Suprapubic skin (tissue), 4 donors: ENCODE measurements around the gene PRKN. TPM values are rescaled to one million over a fixed set of nuclear protein-coding genes. Genes with fewer than 3 reads are reported as not detected.

Experiments
- DNase-seq, 2 donors: peaks; one replicate each; pipeline ENCODE4 v3.0.0-alpha.2; 2019; ENCODE audit warnings: low spot score in 2 of 2
- H3K27ac ChIP-seq: fragments of 200-600 bp; sonication (generic); one replicate; pipeline ENCODE4 v1.5.1; 2019
- H3K27me3 ChIP-seq: fragments of 200-600 bp; sonication (generic); one replicate; pipeline ENCODE4 v1.5.1; 2019
- H3K36me3 ChIP-seq: fragments of 200-600 bp; sonication (generic); one replicate; pipeline ENCODE4 v1.5.1; 2019
- H3K4me1 ChIP-seq: fragments of 200-600 bp; sonication (generic); one replicate; pipeline ENCODE4 v1.5.1; 2019
- H3K4me3 ChIP-seq: fragments of 200-600 bp; sonication (generic); one replicate; pipeline ENCODE4 v1.5.1; 2019; ENCODE audit warnings: mild to moderate bottlenecking
- H3K9me3 ChIP-seq: fragments of 200-600 bp; sonication (generic); one replicate; pipeline ENCODE4 v1.5.1; 2019
- EP300 ChIP-seq: sonication (generic); formaldehyde crosslinking; IDR thresholded peaks from one replicate; pipeline ENCODE4 v1.6.1; 2017; ENCODE audit warnings: antibody characterized with exemption
- POLR2A ChIP-seq, 2 donors: fragments of 450-650 bp; IDR thresholded peaks; one replicate each; pipeline ENCODE4 v1.6.1; 2017; ENCODE audit warnings: antibody characterized with exemption in 2 of 2, mild to moderate bottlenecking in 2 of 2, moderate library complexity in 2 of 2
- POLR2AphosphoS5 ChIP-seq, 3 donors: sonication (generic); formaldehyde crosslinking; IDR thresholded peaks; one replicate each; pipeline ENCODE4 v1.6.1; 2017; ENCODE audit warnings: antibody characterized with exemption in 3 of 3
- WGBS: methylation state at CpG from one replicate; pipeline ENCODE4 v1.1.5; 2018; 5-methylcytosine and 5-hydroxymethylcytosine counted together
- total RNA-seq, 4 donors: library from RNA; depleted of rRNA; stranded (reverse); fragments of >200 nt; gene quantifications; one replicate each; pipeline ENCODE4 v1.1.0, GENCODE V29; 2016
- TF ChIP-seq, protein P1 (sequence below), 2 donors: fragments of 200-600 bp in 1 of 2; fragments of 450-650 bp in 1 of 2; sonication (generic) in 1 of 2; IDR thresholded peaks; one replicate each; pipeline ENCODE4 v1.5.1; 2016 to 2019; ENCODE audit warnings: antibody characterized with exemption in 2 of 2, mild to moderate bottlenecking in 1 of 2, moderate library complexity in 1 of 2

PRKN gene
- total RNA-seq, 4 donors from 2014 or later, result 7.2 to 22.8 (median 14.4) TPM

DNA sequence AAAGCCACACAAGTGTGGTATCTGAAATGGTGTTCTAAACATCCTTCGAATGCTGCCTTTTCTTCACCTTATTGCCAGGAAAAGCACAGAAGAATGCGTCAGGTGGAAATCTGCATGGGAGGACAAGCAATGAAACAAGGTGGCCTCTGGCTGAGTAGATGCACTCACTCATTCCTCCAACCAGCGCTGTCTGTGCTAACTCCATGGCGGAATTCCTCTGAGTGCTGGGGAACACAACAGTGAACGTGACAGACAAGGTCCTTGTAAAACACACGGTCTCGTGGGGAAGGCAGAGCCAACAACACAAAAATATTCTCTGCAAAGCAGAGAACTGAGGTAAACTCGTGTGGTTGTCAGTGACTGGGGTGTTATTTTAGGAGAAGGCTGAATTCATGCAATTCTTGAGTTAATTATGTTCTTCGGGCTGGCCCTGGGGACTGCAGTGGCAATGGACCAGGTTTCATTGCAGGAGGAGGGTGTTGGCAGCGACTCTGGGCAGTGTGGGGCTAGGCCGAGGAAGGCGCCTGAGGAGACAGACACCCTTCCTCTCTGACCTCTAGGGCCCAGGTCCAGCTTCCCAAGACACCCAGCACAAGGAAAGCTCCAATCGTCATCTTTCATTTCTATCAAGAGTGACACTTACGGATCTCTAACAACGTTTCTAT lies 339.7 kb downstream of the PRKN start:
- TF ChIP-seq, protein P1, sequence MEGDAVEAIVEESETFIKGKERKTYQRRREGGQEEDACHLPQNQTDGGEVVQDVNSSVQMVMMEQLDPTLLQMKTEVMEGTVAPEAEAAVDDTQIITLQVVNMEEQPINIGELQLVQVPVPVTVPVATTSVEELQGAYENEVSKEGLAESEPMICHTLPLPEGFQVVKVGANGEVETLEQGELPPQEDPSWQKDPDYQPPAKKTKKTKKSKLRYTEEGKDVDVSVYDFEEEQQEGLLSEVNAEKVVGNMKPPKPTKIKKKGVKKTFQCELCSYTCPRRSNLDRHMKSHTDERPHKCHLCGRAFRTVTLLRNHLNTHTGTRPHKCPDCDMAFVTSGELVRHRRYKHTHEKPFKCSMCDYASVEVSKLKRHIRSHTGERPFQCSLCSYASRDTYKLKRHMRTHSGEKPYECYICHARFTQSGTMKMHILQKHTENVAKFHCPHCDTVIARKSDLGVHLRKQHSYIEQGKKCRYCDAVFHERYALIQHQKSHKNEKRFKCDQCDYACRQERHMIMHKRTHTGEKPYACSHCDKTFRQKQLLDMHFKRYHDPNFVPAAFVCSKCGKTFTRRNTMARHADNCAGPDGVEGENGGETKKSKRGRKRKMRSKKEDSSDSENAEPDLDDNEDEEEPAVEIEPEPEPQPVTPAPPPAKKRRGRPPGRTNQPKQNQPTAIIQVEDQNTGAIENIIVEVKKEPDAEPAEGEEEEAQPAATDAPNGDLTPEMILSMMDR (IDR thresholded peaks at IDR 0.05), result no peak
- no peak for TF ChIP-seq POLR2AphosphoS5 (IDR thresholded peaks at IDR 0.05)
- no peak for TF ChIP-seq POLR2A (IDR thresholded peaks at IDR 0.05)
- TF ChIP-seq EP300, result no peak

DNA sequence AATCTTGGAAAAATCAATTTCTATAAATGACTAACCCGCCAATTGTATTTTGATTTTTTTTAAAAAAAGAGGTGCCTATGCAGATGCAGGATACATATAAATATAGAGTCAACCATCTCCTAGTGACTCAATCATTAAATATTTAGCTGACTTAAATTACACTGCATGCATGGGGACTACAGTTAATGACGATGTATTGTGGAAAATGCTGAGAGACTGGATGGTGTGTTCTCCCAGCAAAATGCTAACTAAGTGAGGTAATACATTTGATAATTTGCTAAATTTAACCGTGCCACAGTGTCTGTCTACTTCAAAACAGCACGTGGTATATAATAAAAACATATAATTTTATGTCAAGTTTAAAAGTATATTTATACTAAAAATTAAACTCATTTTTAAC lies 341.6 kb downstream of the PRKN start:
- no peaks in the 10 kb centered on the region for H3K27me3 ChIP-seq
- H3K9me3 ChIP-seq, result no peaks in the 10 kb centered on the region
- WGBS, result 77% methylated on average over 4 of the region's 4 CpGs

More for the DNA sequence above, 339.7 kb downstream of the PRKN start:
- no peak overlapping the region for H3K27ac ChIP-seq
- H3K4me3 ChIP-seq, result no peak overlapping the region
- H3K27me3 ChIP-seq, result no peaks in the 10 kb centered on the region
- H3K36me3 ChIP-seq, result no peaks in the 10 kb centered on the region
- no peaks in the 10 kb centered on the region for H3K9me3 ChIP-seq
- WGBS, result 83% methylated on average over 15 of the region's 15 CpGs
- no peaks in the 10 kb centered on the region for H3K4me1 ChIP-seq
- DNase-seq, result no peak

DNA sequence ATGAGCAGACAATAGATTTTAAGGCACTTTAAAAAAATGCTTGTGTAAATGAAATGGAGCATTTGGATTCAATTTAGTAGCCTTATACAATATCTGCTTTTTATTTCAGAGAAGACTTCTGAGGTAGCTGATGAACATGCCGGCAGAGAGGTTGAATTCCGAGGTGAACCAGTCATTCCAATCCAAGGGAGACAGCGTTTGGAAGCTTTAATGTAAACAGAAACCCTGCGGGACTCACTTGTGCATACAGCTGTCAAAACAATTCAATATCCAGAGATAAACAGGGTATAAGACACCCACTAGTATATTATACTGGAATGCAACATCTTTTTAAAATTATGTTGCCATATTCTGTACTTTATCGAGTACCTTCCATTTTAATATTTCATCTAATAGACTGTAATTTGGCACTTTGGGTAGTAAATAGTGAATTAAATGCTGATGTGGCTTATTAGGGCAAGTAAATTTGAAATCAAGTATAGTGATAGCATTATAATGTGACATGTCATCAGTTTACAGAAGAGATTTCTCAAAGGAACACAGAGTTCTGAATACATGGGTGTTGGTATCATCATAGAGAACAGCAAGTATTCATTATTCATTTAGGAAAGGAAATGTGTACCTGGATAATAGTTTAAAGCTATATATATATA lies 347.7 kb downstream of the PRKN start:
- no peak overlapping the region for H3K27ac ChIP-seq
- no peak for DNase-seq
- WGBS, result 75% methylated on average over 5 of the region's 5 CpGs
- no peak overlapping the region for H3K4me3 ChIP-seq
- TF ChIP-seq POLR2A (IDR thresholded peaks at IDR 0.05) (no peak), POLR2AphosphoS5 (IDR thresholded peaks at IDR 0.05) (no peak), EP300 (no peak)
- TF ChIP-seq, protein P1 (IDR thresholded peaks at IDR 0.05), result no peak
- no peaks in the 10 kb centered on the region for H3K36me3 ChIP-seq
- H3K4me1 ChIP-seq, result no peaks in the 10 kb centered on the region
- no peaks in the 10 kb centered on the region for H3K27me3 ChIP-seq
- no peaks in the 10 kb centered on the region for H3K9me3 ChIP-seq

More for the DNA sequence above, 341.6 kb downstream of the PRKN start:
- Histone ChIP-seq H3K4me3 (no peak overlapping the region), H3K4me1 (no peaks in the 10 kb centered on the region), H3K36me3 (no peaks in the 10 kb centered on the region), H3K27ac (no peak overlapping the region)
- DNase-seq, result no peak
- TF ChIP-seq POLR2AphosphoS5 (IDR thresholded peaks at IDR 0.05) (no peak), POLR2A (IDR thresholded peaks at IDR 0.05) (no peak), EP300 (no peak)
- TF ChIP-seq, protein P1 (IDR thresholded peaks at IDR 0.05), result no peak

DNA sequence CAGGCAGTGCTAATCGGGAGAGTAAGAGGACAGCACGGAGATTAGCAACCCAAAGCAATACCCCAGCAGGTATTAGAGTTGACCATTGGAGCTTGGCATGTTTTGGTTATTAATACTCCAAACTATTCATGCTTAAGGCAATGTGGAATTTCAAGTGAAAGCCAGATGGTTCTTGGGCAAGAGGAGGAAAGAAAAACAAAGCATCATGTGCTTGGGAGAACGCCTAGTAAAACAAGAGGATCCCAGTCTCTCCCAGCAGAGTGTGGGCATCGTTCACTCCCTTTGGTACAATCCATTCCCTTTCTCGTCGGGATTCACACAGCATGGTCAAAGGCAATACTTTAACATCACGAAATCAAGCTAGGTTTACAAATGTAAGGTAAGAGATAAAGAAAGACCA lies 349.8 kb downstream of the PRKN start:
- 78% methylated on average over 7 of the region's 7 CpGs for WGBS
- Histone ChIP-seq H3K9me3 (no peaks in the 10 kb centered on the region), H3K4me3 (no peak overlapping the region), H3K36me3 (no peaks in the 10 kb centered on the region), H3K27ac (no peak overlapping the region), H3K27me3 (no peaks in the 10 kb centered on the region), H3K4me1 (no peaks in the 10 kb centered on the region)
- DNase-seq, result no peak
- no peak for TF ChIP-seq POLR2A (IDR thresholded peaks at IDR 0.05)
- TF ChIP-seq, protein P1 (IDR thresholded peaks at IDR 0.05), result no peak
- no peak for TF ChIP-seq EP300
- TF ChIP-seq POLR2AphosphoS5 (IDR thresholded peaks at IDR 0.05), result no peak

DNA sequence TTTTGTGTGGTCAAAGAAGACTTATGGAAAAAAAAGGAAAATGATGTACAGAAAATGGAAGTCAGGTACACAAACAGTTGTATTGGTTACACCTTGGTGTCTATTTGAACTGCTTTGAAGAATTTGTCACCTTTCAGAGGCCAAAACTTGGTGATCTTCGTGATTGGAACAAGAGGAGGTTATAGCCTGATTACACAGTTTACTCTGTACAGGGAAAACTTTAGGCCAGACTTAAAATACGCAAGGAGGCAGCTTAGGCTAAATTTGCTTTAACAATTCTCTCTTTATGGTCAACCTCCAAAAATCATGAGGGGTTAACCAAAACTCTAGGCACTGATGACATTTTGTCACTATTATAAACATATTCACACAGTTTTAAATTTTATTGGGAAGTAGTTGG lies 353.7 kb downstream of the PRKN start:
- Histone ChIP-seq H3K27me3 (no peaks in the 10 kb centered on the region), H3K4me1 (peaks cover 4% of the 10 kb centered on the region), H3K27ac (no peak overlapping the region), H3K4me3 (no peak overlapping the region), H3K36me3 (no peaks in the 10 kb centered on the region), H3K9me3 (no peaks in the 10 kb centered on the region)
- TF ChIP-seq EP300, result no peak
- TF ChIP-seq POLR2AphosphoS5 (IDR thresholded peaks at IDR 0.05), result no peak
- TF ChIP-seq, protein P1 (IDR thresholded peaks at IDR 0.05), result no peak
- TF ChIP-seq POLR2A (IDR thresholded peaks at IDR 0.05), result no peak
- no peak for DNase-seq
- 78% methylated on average over 2 of the region's 2 CpGs for WGBS
